Adrenal gland (tissue), 12 donors: ENCODE data around the gene HNF4A. TPM values are rescaled to one million over a fixed set of nuclear protein-coding genes. Genes with fewer than 3 reads are reported as not detected.
A peak's percentile ranks its signal among the peaks of the same experiment; 100 is the strongest.

Experiments
- DNase-seq, 7 donors: peaks; one replicate each; pipeline ENCODE4 v3.0.0-alpha.2; 2019 to 2020
- H3K27ac ChIP-seq, 5 donors: fragments of 200-600 bp; sonication (generic) in 4 of 5; 1 replicate in 3 of 5; 2 replicates in 2 of 5; pipeline versions ENCODE4 v1.5.1 to v1.8.0; 2016 to 2020; ENCODE audit warnings: mild to moderate bottlenecking in 1 of 5
- H3K27me3 ChIP-seq: fragments of 200-600 bp; 2 replicates; pipeline ENCODE4 v1.8.0; 2021
- H3K36me3 ChIP-seq, 2 donors: fragments of 200-600 bp; replicated peaks in 1 of 2; 1 replicate in 1 of 2; 2 replicates in 1 of 2; pipeline versions ENCODE4 v1.5.1 to v1.8.0; 2018 to 2022
- H3K4me1 ChIP-seq, 2 donors: fragments of 200-600 bp; replicated peaks in 1 of 2; 1 replicate in 1 of 2; 2 replicates in 1 of 2; pipeline versions ENCODE4 v1.5.1 to v1.8.0; 2018 to 2021
- H3K4me3 ChIP-seq, 4 donors: fragments of 200-600 bp; sonication (generic) in 3 of 4; one replicate each; pipeline ENCODE4 v1.5.1; 2016 to 2018
- H3K9me3 ChIP-seq, 3 donors: fragments of 200-600 bp; sonication (generic) in 1 of 3; replicated peaks in 1 of 3; 1 replicate in 2 of 3; 2 replicates in 1 of 3; pipeline versions ENCODE4 v1.5.1 to v1.8.0; 2016 to 2021
- CTCF ChIP-seq, 6 experiments: fragments of 450-650 bp in 4 of 6; fragments of 200-600 bp in 2 of 6; sonication (generic) in 1 of 6; IDR thresholded peaks; 1 replicate in 5 of 6; 2 replicates in 1 of 6; pipeline versions ENCODE4 v1.5.1 to v1.8.0; 2016 to 2021; ENCODE audit warnings: antibody characterized with exemption in 6 of 6, mild to moderate bottlenecking in 2 of 6, moderate library complexity in 1 of 6
- POLR2A ChIP-seq, 2 donors: fragments of 450-650 bp; IDR thresholded peaks; one replicate each; pipeline ENCODE4 v1.6.1; 2017; ENCODE audit warnings: antibody characterized with exemption in 2 of 2, mild to moderate bottlenecking in 2 of 2, moderate library complexity in 1 of 2
- WGBS, 4 donors: extraction: QIAGEN DNeasy Blood & Tissue Kit in 2 of 4; methylation state at CpG; one replicate each; pipeline versions ENCODE4 v1.1.5 to v1.1.7; 2013 to 2017; 5-methylcytosine and 5-hydroxymethylcytosine counted together
- intact Hi-C, 2 donors: fragments of 100-400 bp; cut with DNase I; formaldehyde crosslinking; loops; one replicate each; pipeline versions ENCODE4 v1.14.1 to v1.15.0; 2022 to 2023
- polyA plus RNA-seq, 3 donors: library from polyadenylated mRNA; stranded (reverse); fragments of 200-250 nt in 2 of 3; fragments of 350-450 nt in 1 of 3; fragmentation: Illumina TruSeq in 1 of 3; extraction: RNeasy Lipid Tissue Mini Kit (QIAGEN cat#74804) in 1 of 3; gene quantifications; one replicate each; pipeline ENCODE4 v1.2.3, GENCODE V29; 2013 to 2014
- total RNA-seq, 9 donors: library from RNA; depleted of rRNA in 4 of 9; stranded (reverse); fragments of >200 nt in 4 of 9; fragments of 120-200 nt in 1 of 9; fragmentation: NEBNext Ultra II Directional in 1 of 9; extraction: Animal tissue kit (Norgen Biotek cat#: 25700) in 1 of 9; gene quantifications; one replicate each; pipeline versions ENCODE4 v1.1.0 to v1.2.4, GENCODE V29; 2013 to 2023
- donor health status: healthy with polysubstance abuse.
- donor health status: Bipolar disorder and iron deficiency.
- donor health status: DM: yes; HTN: yes; CAD: no.
- donor health status: DM: no; HTN: no; CAD: no.
- donor health status: DM: no; HTN: no; CAD: no.
- donor health status: DM: yes; HTN: yes; CAD: no.

The HNF4A gene
- total and polyA plus RNA-seq, 12 donors = 0.06 to 0.78 (median 0.13) TPM; not detected in 2

- intact Hi-C loops = loop anchor here (2.0 to 5.0 kb wide), 3 partner anchors 94 to 199 kb away; no protein-coding TSS in a partner anchor
- WGBS, 4 donors = 2 to 9% (median 2%) methylated on average over 9 to 70 of the region's 70 CpGs
Observed at GRCh38 chr20:44310664-44311639, 44.5 kb upstream of the HNF4A start, which contains the start of gene FITM2. FITM2 (minus strand) TSS chr20:44311202; CDS start chr20:44311148, 54 bp downstream.

DNA sequence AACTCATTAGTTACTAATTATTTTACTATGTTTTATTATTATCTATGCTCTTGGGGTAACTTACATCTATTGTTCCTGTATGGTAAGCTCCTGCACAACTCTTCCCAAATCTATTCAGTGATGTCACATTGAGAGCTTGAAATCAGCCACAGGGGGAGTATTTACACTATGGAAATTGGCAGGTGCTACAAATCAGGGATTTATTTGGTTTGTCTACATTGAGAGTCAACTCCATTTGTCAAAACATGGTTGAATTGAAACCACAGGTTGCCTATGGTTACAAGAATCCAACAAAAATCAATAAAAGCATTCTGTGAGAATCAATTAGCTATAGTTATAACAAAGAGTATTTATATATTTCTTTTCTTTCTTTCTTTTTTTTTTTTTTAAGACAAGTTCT, 40.6 kb upstream of the HNF4A start:
- no peak overlapping the region for H3K27ac ChIP-seq
- no peaks in the 10 kb centered on the region for H3K9me3 ChIP-seq
- TF ChIP-seq POLR2A (IDR thresholded peaks at IDR 0.05) = no peak
- TF ChIP-seq CTCF (IDR thresholded peaks at IDR 0.05) = no peak
- DNase-seq = no peak
- H3K27me3 ChIP-seq = no peaks in the 10 kb centered on the region
- H3K4me3 ChIP-seq = no peak overlapping the region
- no peaks in the 10 kb centered on the region for H3K36me3 ChIP-seq
- H3K4me1 ChIP-seq = peaks cover 5 to 6% of the 10 kb centered on the region in 2 donors
- intact Hi-C loops = loop anchor here in 1 of 2 donors (5.0 kb wide), 2 partner anchors 98 to 203 kb away; no protein-coding TSS in a partner anchor

More at GRCh38 chr20:44310664-44311639, 44.5 kb upstream of the HNF4A start, which contains the start of gene FITM2:
- Histone ChIP-seq H3K36me3 (no peaks in the 10 kb centered on the region), H3K27ac (peak within 1 kb of the TSS; percentile 5 to 86 (median 67)), H3K9me3 (no peaks in the 10 kb centered on the region), H3K4me1 (peaks cover 13 to 17% of the 10 kb centered on the region in 2 donors), H3K27me3 (no peaks in the 10 kb centered on the region), H3K4me3 (peak within 1 kb of the TSS; percentile 67 to 95 (median 74))
- TF ChIP-seq POLR2A (IDR thresholded peaks at IDR 0.05) = peak in 1 of 2 donors; percentile 62
- peak; percentile 91 to 98 (median 94) for TF ChIP-seq CTCF (IDR thresholded peaks at IDR 0.05)
- DNase-seq = peak; percentile 98 to 99 (median 99)

GRCh38 chr20:44319839-44320422, 35.6 kb upstream of the HNF4A start:
- no peak for TF ChIP-seq CTCF (IDR thresholded peaks at IDR 0.05)
- no peak for TF ChIP-seq POLR2A (IDR thresholded peaks at IDR 0.05)
- Histone ChIP-seq H3K27ac (no peak overlapping the region), H3K36me3 (no peaks in the 10 kb centered on the region), H3K4me3 (no peak overlapping the region), H3K4me1 (no peaks in the 10 kb centered on the region), H3K27me3 (no peaks in the 10 kb centered on the region), H3K9me3 (no peaks in the 10 kb centered on the region)
- intact Hi-C loops = no loop called here
- WGBS, 4 donors = 88 to 97% (median 92%) methylated on average over 2 of the region's 2 CpGs
- no peak for DNase-seq

DNA sequence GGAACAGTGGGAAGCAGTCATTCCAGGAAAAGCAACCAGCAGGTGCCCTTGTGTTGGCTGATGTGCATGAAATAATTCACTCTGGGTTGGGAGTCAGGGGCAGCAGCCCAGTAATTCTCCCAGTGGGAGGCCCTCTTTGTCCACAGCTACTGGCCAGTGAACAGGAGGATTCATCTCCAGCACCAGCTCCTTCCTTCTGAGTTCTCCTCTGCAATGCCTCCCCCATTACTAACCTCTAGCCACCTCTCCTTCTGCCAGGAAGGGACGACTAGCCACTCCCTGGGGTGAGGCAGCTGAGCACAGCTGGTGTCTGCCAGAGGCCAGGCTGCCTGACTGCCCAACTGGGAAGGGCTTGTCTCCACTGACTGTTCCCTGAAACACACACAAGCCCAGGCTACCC, 31.2 kb upstream of the HNF4A start:
- no peak for DNase-seq
- H3K4me1 ChIP-seq = peaks cover 0 to 6% of the 10 kb centered on the region in 2 donors
- no peak overlapping the region for H3K4me3 ChIP-seq
- peaks cover 10% of the 10 kb centered on the region for H3K27me3 ChIP-seq
- no peak overlapping the region for H3K27ac ChIP-seq
- intact Hi-C loops = no loop called here
- no peak for TF ChIP-seq CTCF (IDR thresholded peaks at IDR 0.05)
- TF ChIP-seq POLR2A (IDR thresholded peaks at IDR 0.05) = no peak
- H3K36me3 ChIP-seq = no peaks in the 10 kb centered on the region
- WGBS, 4 donors = 25 to 80% (median 38%) methylated on average over 1 of the region's 1 CpG
- no peaks in the 10 kb centered on the region for H3K9me3 ChIP-seq
